ENCODE measurements around the gene RBM33.
A peak's percentile ranks its signal among the peaks of the same experiment; 100 is the strongest.
"Not testable (repeated sequence)": the region's sequence is repeated elsewhere in the genome, so short reads cannot be mapped to it uniquely, and the experiment has no call there.

Gene RBM33

DNA sequence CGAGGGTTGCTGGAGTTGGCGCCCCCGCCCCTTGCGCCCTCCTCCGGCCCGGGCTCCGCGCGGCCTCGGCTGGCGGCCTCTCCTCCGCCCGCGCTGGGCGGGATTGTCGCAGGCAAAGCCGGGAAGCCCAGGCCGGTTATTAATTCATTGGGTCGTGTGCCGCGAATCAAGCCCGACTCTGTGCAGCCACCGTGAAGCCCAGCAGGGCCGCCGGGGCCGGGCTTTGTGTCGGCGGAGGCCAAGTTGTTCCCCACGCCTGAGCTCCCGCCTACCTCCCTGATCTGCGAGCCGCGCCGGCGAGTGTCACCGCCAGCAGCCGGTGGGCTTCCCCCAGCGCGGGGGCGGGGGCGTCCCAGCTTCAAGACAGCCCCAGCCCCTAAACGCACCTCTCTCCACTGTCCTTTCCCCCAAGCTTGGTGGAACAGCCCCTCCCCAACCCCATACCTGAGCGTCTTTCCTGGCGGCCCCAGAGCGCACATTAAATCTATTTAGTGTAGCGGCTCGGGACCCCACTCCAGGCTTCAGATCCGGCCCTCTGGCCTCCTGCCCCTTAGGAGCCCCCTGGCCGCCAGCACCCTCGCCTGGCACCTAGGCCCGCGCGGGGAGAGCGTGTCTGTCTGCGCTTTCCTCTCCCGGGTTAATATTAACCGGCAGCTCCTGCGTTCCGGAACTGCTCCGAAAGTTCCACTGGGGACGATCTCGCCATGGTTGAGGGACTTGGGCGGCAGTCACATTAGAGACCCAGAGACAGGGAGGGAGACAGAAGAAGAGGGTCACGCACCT lies 164.3 kb downstream of the RBM33 start:
- intact Hi-C loops (cut with DNase I), result no loop called here
- DNase-seq, result peak in 17 of 42 donors; percentile 25 to 65 (median 41)

DNA sequence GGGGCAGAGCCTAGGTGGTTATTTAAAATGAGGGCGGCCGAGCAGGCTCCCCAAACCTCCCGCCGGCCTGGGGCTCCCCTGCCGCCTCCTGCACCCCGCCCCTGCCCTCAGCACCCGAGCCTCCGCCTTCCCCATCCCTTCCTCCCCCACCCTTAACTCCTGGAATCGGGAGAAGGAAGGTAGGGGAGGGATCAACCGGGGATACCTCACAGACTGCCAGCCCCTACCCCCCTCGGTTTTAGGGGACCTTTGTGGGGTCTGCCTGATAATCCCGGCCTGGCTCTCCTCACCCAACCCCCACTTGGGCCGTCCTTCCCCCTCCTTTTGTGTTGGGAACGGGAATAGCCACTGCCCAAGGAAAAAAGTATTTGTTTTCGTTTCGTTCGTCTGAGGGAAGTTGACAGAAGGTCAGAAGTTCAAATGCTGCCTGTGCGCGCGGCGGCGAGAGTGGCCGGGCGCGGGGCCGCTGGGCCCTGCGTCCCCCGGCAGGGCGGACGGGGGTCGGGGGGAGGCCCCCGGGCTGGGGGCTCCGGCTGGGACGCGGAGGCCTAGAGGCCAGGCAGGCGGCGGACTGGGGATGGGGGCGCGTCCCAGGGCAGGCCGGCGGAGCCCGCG lies 165.0 kb downstream of the RBM33 start:
- intact Hi-C loops (cut with DNase I), result no loop called here
- DNase-seq, result peak in 6 of 42 donors; percentile 29 to 48 (median 46)

DNA sequence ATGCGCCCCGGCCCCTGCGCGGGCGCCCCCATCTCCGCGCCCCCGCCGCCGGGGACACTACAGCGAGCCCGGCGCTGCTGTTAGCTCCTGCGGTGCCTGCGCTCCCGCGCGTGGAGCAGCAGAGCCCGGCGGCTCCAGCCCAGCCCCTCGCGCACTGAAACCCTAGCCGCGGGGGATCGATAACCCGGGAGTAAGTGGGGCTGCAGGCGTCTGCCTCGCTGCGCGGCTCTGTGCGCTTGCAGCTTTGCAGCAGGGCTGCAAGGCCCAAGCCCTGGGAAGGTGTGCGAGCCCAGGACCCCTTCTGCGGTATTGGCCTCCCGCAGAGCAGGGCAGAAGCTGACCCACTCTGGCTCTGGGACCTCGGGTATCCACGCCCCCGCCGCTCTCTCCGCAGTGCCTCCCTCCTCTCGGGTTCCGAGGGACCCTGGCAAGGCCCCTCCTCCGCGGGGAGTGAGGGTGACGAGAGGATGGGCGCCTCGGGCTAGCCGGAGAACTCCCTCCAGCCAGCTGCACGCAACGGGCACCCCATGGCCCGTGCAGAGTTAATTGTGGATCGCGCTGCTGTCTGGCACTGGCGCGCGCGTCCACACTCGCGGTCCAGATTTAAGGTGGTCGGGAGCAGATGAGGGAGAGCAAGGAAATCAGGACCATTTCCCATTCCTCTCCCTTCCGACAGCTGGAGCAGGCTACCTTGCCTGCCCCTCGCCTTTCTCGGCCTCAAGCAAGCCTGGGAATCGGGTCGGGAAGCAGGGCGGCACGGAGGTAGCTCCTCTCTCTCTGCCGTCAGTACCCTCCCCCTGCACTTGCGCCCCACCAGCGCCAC lies 165.7 kb downstream of the RBM33 start:
- intact Hi-C loops (cut with DNase I), result no loop called here
- DNase-seq, result peak in 6 of 42 donors; percentile 13 to 61 (median 32)

DNA sequence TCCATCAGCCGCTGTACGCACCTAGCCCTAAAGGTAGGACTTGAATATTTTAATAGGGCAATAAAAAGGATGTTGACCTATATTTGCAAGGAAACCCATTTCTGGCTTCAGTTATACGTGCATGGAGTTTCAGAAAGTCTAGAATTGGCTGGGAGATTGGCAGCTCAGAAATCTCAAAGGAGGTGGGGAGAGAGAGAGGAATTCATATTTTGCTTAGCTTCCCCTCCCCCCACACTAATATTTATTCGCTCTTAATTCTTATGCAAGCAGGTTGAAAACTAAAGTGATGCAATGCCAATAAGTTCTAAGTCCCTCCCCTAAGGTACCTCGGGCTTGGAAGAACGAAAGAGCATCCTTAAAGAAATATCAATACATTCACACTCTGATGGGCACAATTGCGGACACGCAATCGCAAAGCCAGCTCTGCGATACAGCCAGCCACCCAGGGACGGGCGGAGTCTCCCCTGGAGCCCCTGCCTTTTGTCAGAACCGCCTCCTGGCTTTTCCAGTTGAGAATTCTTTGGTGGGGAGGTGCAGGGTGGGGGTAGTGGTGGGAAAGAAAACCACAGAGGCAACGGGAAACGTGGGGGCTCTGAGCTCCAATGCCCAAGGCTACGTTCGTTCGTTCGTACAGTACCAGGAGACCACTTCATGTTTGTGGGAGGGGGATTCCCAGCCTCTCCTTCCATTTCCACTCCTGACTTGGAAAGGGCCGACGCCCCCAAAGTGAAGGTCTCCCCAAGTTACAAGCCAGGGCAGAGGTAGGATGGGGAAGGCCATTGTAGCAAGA lies 166.5 kb downstream of the RBM33 start:
- no peak for DNase-seq
- intact Hi-C loops (cut with DNase I), result no loop called here

DNA sequence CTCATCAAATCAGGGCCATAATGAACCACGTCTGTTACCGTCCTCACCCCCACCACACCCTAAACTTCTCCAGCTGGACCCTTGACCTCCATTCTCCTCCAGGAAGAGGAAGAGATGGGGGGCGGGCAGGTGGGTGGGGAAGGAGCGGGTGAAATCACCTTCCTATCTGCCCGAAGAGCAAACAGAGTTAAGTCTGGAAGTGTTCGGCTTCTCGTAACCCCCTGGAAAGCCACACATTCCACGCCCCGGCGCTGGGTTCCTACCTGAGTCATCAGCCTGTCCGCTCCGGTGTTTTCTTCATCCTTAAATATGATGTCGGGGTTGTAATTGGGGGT lies 167.1 kb downstream of the RBM33 start:
- intact Hi-C loops (cut with DNase I), result no loop called here
- peak in 3 of 42 donors; percentile 28 to 44 (median 39) for DNase-seq

DNA sequence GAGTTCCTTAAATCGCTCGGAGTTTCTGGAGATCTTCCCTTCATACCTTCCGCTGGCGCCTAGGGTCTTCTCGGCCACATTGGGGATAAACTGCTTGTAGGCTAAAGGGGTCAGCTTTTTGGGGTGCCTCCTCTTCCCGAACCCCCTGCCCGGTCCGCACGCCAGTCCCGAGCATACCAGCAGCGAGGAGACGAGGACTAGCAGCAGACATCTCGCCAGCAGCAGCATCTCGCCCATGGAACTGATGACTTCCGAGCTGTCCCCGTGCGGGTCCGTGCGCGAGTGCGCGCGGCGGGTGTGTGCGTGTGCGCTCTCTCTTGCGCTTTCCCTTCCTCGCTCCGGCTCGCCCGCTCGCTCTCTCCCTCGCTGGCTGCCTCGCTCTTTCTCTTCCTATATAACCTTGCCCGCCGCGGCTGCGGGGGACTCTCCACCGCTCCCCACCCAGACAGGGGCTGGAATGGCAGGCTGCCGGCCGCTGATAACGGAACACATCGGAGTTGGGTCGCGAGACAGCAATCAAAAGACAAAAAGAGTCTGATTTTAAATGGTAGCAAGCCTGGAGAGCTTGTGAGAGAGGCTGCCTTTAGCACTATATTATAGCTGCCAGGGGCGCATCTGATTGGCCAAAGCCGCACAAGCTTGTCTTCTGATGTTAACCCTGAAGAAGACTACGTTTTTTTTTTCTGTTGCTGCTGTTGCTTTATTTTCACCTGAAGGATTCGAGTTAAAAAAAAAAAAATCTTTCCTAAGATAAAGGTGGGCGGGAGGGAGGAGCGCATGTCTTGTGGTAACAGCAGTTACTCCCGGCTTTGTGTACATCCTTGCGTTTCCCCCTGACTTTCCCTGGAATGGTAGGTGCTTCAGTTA lies 167.7 kb downstream of the RBM33 start, which contains the start of gene SHH:
SHH (minus strand) TSS at position 569 of the 867 bp plus-strand sequence; CDS start at position 228, 341 bp downstream.
- intact Hi-C loops (cut with DNase I), result no loop called here
- DNase-seq, result peak in 32 of 42 donors; percentile 28 to 76 (median 56)

DNA sequence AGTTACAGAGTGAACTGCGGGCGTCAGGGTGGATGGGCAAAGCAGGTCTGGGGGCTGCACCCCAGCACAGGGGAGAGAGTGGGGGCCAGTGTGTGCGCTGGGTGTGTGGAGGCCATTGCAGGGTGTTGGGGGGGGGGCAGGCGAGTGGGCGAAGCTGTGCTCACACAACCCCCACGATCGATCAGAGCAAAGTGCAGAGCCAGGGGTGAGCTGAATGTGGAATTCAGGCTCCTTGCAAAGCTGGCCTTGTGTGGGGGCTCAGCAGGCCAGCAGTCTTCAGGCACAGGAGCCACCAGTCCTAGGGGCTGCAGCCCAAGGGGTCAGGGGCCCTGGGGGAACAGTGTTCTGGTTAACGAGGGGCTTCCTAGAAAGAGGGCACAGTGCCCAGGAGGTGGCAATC lies 168.7 kb downstream of the RBM33 start:
- intact Hi-C loops (cut with DNase I), result no loop called here
- no peak for DNase-seq

DNA sequence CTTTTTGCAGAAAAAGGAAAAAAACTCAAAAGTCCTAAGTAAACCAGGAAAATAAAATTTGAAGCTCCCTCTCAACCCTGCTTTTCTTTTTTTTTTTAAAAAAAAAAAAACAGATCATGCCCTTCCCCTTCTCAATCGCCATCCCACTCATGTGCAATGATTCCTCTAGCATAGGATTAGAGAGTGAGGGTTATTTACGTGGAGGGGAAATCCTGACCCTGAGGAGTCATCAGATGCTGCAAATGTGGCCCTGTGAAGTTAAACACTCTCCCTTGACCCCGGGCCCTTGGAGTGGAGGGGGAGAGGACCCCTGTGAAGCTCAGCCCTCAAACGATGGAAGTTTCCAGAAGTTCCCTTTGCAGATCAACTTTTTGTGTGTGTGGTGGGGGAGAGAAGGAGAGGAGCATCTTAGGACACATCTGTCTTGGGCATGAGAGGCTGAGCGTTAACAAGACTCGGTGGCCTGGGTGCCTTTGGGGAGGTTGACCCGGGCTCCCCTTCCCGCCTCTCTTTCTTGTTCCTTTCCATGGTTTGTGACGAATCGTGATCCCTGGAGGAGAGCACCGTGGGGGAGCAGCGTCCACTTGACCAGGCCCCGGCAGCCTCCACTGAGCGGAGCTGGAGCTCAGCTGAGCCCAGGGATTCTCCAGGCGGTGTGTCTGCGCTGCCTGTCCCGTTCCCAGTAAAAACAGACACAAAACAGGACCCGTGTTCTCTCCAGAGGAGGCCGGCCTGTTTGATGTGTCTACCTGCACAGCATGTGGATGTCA lies 169.3 kb downstream of the RBM33 start:
- intact Hi-C loops (cut with DNase I), result no loop called here
- no peak for DNase-seq

DNA sequence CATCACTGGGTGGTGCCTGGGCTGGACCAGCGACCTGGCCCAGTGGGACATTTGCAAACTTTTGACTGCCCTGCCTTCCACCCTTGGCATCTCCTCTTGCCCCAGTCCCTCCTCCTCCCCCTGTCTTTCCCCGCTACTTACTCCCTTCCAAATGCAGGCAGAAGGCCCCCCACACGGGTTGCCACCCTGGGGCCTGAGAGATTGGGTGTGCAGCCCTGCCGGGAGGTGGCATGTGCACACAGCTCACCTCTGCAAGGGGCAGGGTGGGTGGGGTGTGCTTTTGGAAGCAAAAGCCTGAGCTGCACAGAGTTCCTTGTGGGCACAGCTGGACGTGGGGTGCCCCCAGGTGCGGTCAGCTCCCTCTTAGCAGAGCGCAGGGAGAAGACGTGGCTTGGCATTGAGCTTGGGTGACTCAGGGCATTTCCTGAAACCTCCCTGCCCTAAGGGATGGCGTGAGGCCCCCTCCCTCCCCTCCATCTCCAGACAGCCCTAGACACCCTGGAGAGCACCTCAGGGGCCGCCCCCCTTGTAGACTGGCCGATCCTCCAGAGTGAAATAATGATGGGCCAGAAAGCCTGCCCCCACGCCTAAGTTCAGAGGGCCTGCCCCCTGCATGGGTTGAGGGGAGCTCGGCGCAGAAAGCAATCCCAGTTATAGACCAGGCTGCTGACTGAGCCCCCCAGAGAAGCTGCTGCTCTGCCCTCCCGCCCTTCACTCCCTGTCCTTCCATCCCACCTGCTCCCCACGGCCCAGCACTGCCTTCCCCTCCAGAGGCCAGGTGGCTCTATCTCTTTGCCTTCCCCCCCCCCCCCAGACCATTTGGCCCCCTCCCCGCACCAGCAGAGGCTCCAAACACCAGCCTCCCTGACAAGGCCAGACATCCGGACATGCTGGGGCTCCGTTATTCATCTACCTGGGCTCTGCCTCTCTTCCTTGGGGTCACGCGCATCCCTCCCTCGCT lies 170.1 kb downstream of the RBM33 start:
- no peak for DNase-seq
- intact Hi-C loops (cut with DNase I), result no loop called here

DNA sequence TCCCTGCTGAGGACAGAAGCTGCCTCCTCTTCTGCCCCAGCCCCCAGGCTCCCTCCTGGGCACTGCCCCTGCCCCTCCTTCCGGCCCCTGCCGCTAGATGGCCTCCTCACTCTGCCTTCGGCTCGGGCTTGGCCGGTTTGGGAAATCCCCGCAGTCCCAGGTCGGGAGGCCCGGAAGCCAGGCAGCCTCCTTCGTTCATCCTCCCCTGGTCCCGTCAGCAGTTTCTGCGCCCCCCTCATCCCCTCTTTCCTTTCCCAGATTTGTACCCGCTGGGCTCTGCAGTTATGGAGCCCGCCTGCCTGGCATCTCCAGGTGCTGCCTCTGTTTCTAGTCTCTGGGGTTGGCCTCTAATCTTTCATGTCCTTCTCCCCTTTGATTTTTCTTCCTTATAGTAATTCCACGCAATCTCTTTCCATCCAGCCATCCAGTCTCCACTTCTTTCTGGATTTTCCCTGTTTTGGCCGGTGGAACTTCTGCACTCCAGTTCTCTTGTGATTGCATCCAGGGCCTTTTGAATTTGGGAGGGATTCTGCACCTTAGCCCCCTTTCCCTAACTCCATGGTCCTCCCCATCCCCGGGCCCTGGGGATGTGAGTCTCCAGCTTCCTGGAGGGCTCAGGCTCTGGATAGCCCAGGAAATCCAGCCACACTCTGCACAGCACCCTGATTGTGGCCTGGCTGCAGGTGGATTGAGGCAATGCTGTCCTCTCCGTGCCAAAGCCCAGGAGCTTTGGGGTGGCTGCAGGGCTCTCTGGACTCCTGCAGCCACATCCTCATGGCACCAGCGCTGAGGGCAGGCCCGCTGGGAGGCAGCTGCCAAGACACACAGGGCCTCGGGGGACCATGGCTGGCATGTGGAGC lies 171.1 kb downstream of the RBM33 start:
- intact Hi-C loops (cut with DNase I), result no loop called here
- DNase-seq, result peak in 38 of 42 donors; percentile 20 to 82 (median 67)

DNA sequence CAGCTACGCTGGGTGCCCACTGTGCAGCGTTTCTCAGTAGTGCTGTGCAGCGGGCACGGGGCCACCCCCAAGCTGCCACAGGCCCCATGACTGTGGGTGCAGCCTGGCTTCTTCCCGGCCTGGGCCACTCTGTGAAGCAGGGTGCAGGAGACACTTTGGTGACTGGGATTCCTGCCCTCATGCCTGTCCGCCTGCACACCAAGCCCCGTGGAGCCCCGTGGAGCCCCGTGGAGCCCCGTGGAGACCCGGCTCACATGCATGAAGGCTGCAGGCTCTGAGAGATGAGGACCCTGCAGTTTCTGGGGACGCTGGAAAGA lies 171.7 kb downstream of the RBM33 start:
- intact Hi-C loops (cut with DNase I), result no loop called here

DNA sequence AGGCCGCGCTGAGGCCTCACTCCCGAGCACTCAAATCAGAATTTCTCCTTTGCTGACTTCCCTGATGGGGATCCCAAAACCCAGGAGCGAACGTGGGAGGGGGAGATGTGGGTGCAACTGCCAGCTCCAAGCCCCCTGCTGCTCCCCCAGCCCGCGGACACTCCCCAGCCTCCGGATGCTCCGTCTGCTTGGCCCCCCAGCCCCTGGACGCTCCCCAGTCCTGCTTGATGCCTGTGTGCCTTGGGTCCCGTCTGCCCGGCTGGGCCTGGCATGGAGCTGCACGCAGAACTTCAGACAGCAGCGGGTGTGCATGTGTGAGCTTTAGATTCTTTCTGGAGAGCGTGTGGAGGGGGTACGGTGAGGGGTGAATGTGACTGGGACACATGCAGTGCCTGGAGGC lies 172.5 kb downstream of the RBM33 start:
- intact Hi-C loops (cut with DNase I), result no loop called here

More for the DNA sequence above, 171.7 kb downstream of the RBM33 start:
- DNase-seq, result no peak

DNA sequence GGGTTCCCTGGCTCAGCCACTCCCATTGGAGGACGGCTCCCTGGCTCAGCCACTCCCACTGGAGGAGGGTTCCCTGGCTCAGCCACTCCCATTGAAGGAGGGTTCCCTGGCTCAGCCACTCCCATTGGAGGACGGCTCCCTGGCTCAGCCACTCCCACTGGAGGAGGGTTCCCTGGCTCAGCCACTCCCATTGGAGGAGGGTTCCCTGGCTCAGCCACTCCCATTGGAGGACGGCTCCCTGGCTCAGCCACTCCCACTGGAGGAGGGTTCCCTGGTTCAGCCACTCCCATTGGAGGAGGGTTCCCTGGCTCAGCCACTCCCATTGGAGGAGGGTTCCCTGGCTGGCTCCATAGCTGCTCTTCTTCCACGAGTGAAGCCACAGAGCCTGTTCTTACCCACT lies 173.1 kb downstream of the RBM33 start:
- intact Hi-C loops (cut with DNase I); DNase-seq: not testable (repeated sequence)

More for the DNA sequence above, 172.5 kb downstream of the RBM33 start:
- DNase-seq, result no peak

DNA sequence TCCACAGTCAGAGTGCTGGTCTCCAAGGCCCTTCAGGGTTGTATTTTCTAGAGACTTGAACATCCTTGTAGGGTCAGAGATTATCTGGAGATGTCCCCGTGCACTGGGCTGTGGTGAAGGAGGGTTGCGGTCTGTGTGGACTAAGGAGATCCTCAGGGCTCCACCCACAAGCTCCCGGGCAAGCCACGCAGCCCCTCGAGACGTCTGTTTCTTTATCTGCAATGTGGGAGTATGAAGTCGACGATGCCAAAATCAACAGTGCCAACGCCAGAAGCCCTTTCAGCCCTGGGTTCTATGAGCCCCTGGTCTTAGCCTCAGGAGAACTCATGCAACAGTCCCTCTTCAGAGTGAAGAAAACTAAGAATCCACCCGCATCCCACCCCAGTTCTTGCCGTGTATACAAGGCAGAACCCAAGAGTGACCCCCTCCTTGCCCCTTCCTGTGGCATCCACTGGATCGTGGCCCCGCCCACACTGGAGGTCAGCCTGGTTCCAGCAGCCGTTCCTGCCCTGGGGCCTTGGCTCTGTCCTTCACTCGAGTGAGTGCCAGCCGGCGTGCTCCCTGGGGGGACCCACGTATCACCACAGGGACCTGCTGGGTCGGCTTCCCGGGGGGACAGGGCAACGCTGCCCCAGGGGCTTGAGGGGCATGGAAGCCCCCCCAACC lies 173.8 kb downstream of the RBM33 start:
- intact Hi-C loops (cut with DNase I), result no loop called here
- no peak for DNase-seq

DNA sequence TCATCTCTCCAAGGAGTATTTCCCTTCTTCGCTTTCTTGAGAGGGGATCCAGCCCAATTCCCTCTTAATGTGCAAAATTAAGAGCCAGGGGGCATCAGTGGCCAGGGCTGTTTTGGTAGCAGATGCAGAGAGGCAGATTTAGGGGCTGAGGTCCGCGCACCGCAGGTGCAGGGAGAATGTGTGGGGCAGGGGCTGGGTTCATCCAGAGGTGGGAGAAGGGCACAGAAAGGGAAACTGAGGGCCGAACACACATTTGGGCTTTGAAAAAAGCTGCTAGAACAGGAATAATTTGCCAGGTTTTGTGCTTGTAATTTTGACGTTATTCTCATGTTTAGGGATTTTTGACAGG lies 174.3 kb downstream of the RBM33 start:
- intact Hi-C loops (cut with DNase I), result no loop called here

More for the DNA sequence above, 174.3 kb downstream of the RBM33 start:
- no peak for DNase-seq

Measured in head of caudate nucleus (tissue), 42 donors.